ENCODE measurements around the gene RUNX2. TPM values are rescaled to one million over a fixed set of nuclear protein-coding genes. Genes with fewer than 3 reads are reported as not detected.

RUNX2 gene
- total RNA-seq, 1 donor from 2014 or later, result 0.09 TPM

GRCh38 chr6:45447005-45447404 lies 118.9 kb downstream of the RUNX2 start:
- H3K4me3 ChIP-seq, result no peak overlapping the region
- no peaks in the 10 kb centered on the region for H3K79me2 ChIP-seq (ENCODE audit: low read depth)
- no peaks in the 10 kb centered on the region for H3K36me3 ChIP-seq
- no peak overlapping the region for H3K27ac ChIP-seq
- no peak overlapping the region for H3K9ac ChIP-seq
- H3K4me1 ChIP-seq, result no peaks in the 10 kb centered on the region
- H4K20me1 ChIP-seq (ENCODE audit: low read depth), result no peaks in the 10 kb centered on the region
- DNase-seq (ENCODE audit: low spot score), result no peak
- Mint-ChIP-seq H3K9me3 (no peaks in the 10 kb centered on the region), H3K27me3 (ENCODE audit: insufficient read depth, low read depth) (peaks cover 2% of the 10 kb centered on the region), H3K4me1 (peaks cover 9% of the 10 kb centered on the region), H3K36me3 (no peaks in the 10 kb centered on the region), H3K4me3 (no peak overlapping the region), H3K27ac (no peak overlapping the region)
- H3K9me3 ChIP-seq (ENCODE audit: low read depth), result no peaks in the 10 kb centered on the region
- H3K27me3 ChIP-seq, result no peaks in the 10 kb centered on the region
- no peak overlapping the region for H2AFZ ChIP-seq (replicated peaks)
- no peaks in the 10 kb centered on the region for H3F3A ChIP-seq (ENCODE audit: low read depth)
- TF ChIP-seq EZH2 (IDR thresholded peaks at IDR 0.05) (no peak), EZH2phosphoT487 (IDR thresholded peaks at IDR 0.05) (no peak), CTCF (IDR thresholded peaks at IDR 0.05) (no peak)
- no peak overlapping the region for H3K4me2 ChIP-seq

DNA sequence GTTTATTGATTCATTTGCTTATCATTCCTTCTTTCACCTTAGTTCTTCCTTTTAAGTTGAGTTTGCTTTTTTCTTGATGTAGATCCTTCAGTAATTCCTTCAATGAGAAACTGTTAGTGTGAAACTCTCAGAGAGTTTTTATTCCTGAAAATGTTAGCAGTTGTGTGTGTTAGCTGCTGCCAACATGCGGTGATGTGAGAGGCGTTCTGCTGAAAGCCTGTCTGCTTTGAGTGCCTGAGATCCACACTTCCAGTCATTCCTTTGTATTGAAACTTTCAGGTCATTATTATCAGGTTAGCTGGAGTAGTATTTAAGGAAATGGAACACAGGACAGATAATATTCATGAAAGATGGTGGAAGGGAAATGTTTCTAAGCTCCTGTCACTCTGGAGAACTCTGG lies 119.6 kb downstream of the RUNX2 start:
- H3K4me2 ChIP-seq, result no peak overlapping the region
- no peak for TF ChIP-seq EZH2 (IDR thresholded peaks at IDR 0.05)
- no peak for TF ChIP-seq CTCF (IDR thresholded peaks at IDR 0.05)
- no peak for TF ChIP-seq EZH2phosphoT487 (IDR thresholded peaks at IDR 0.05)
- H3K79me2 ChIP-seq (ENCODE audit: low read depth), result no peaks in the 10 kb centered on the region

DNA sequence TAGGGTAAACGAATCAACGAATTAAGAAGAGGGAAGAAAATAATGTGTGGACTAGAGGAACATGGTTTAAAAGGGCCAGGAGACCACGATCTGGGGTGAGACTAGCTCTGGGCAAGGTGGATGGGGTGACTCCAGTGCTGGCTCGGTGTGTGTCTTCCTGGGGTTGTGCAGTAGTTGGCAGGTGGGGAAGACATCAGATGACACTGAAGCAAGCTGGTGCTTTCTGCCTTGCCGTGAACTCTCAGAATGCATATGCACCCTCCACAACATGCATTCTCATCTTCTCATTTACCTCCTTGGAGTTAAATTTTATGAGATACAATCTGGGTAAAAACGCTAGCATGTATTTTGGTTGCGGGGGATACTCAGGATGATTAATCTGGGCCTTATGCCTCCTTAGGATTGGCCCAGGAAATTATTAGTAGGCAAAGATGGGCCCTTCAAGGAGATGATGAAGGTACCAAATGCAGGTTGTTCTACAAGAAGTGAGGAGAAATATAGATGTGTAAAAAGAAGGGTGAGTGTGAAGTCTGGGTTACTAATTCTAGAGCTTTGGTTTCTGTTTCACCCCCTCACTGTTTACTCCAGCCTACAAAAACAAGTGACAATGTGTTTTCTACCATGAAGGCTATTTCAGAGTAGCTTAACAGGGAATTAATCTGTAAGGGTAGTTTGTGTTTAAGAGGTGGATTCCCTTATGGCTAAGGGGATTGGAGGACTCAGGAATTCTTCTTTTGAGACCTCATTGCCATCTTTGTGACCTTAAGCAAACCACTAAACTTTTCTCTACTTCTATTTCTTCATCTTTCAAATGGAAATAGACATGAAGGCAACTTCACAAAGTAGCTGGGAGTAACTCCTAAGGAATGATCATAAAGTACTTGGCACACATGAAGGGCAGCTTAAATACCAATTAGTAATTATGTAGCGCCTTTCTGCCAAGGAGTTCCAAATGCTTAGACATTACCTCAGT lies 120.6 kb downstream of the RUNX2 start:
- H3K4me1 Mint-ChIP-seq, result peaks cover 9% of the 10 kb centered on the region
- H3K9me3 Mint-ChIP-seq, result no peaks in the 10 kb centered on the region
- no peak overlapping the region for H3K27ac Mint-ChIP-seq

More for the DNA sequence above, 119.6 kb downstream of the RUNX2 start:
- DNase-seq (ENCODE audit: low spot score), result no peak
- Histone ChIP-seq H3K9me3 (ENCODE audit: low read depth) (no peaks in the 10 kb centered on the region), H3K9ac (no peak overlapping the region), H2AFZ (replicated peaks) (no peak overlapping the region), H3K27me3 (no peaks in the 10 kb centered on the region), H3F3A (ENCODE audit: low read depth) (no peaks in the 10 kb centered on the region), H3K36me3 (no peaks in the 10 kb centered on the region), H4K20me1 (ENCODE audit: low read depth) (no peaks in the 10 kb centered on the region), H3K4me1 (no peaks in the 10 kb centered on the region), H3K27ac (no peak overlapping the region), H3K4me3 (no peak overlapping the region)
- H3K9me3 Mint-ChIP-seq, result no peaks in the 10 kb centered on the region
- no peak overlapping the region for H3K27ac Mint-ChIP-seq
- peaks cover 9% of the 10 kb centered on the region for H3K4me1 Mint-ChIP-seq
- no peaks in the 10 kb centered on the region for H3K36me3 Mint-ChIP-seq
- no peak overlapping the region for H3K4me3 Mint-ChIP-seq
- peaks cover 2% of the 10 kb centered on the region for H3K27me3 Mint-ChIP-seq (ENCODE audit: insufficient read depth, low read depth)

More for the DNA sequence above, 120.6 kb downstream of the RUNX2 start:
- Histone ChIP-seq H4K20me1 (ENCODE audit: low read depth) (no peaks in the 10 kb centered on the region), H3K27me3 (no peaks in the 10 kb centered on the region), H3K4me3 (no peak overlapping the region), H2AFZ (replicated peaks) (no peak overlapping the region), H3F3A (ENCODE audit: low read depth) (no peaks in the 10 kb centered on the region), H3K4me2 (no peak overlapping the region), H3K27ac (no peak overlapping the region), H3K9me3 (ENCODE audit: low read depth) (no peaks in the 10 kb centered on the region), H3K79me2 (ENCODE audit: low read depth) (no peaks in the 10 kb centered on the region), H3K9ac (no peak overlapping the region), H3K4me1 (no peaks in the 10 kb centered on the region), H3K36me3 (no peaks in the 10 kb centered on the region)
- Mint-ChIP-seq H3K27me3 (ENCODE audit: insufficient read depth, low read depth) (peaks cover 2% of the 10 kb centered on the region), H3K36me3 (no peaks in the 10 kb centered on the region), H3K4me3 (no peak overlapping the region)
- DNase-seq (ENCODE audit: low spot score), result no peak
- TF ChIP-seq EZH2phosphoT487 (IDR thresholded peaks at IDR 0.05) (no peak), EZH2 (IDR thresholded peaks at IDR 0.05) (no peak), CTCF (IDR thresholded peaks at IDR 0.05) (no peak)
